HuH-7.5 (cell line): ENCODE data around the gene CDKN1C.

Source experiments
- DNase-seq: peaks from one replicate; pipeline ENCODE4 v3.0.0; 2011; ENCODE audit warnings: low spot score

The CDKN1C gene

DNA sequence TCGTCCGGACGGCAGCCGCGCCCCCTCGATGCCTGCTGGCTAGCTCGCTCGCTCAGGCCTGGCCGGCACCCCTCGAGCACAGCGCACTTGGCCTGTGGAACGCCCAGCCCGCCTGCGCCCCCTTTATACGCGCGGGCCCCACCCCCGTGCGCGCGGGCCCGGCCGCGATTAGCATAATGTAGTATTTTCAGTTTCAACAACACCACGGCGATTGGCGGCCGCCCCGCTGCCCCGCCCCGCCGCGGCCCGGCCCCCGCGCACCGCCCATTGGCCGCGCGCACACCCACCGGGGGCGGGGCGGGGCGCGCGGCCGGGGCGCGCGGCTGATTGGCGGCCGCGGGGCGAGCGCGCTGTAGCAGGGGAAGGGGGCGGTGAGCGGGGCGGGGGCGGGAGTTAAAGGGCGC is at the start of gene CDKN1C:
Gene CDKN1C, minus strand, starts transcription at position 98 of the 404 bp plus-strand sequence. CDS start 319 bp downstream, outside the sequence.
- peak; percentile 86 for DNase-seq

DNA sequence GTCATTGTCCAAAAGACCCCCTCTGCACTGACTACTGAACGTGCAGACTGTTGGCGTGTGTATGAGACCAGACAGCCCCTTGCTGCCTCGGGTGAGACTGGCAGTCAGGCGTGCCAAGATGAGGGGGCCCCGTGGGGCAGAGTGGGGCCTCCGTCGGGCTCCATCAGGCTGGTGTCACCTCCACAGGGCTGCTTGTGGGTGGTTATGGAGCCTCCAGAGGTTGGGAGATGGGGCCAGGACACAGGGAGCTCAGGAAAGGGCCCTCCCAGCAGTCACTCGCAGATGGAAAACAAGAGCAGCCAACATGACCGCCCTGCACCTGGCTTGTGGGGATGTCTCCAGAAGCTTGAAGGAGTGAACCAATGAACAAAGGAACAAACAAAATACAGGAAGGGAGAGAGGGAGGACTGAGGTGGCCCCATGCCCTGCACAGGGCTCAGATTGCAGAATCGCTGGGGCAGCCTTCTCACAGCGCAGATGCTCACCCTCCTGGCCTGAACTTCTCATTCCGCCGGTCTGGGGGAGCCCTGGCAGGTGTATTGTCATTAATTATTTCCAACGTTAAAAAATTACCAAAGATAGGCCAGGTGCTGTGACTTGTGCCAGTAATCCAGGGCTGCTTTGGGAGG is 49.1 kb upstream of the CDKN1C start:
- no peak for DNase-seq

DNA sequence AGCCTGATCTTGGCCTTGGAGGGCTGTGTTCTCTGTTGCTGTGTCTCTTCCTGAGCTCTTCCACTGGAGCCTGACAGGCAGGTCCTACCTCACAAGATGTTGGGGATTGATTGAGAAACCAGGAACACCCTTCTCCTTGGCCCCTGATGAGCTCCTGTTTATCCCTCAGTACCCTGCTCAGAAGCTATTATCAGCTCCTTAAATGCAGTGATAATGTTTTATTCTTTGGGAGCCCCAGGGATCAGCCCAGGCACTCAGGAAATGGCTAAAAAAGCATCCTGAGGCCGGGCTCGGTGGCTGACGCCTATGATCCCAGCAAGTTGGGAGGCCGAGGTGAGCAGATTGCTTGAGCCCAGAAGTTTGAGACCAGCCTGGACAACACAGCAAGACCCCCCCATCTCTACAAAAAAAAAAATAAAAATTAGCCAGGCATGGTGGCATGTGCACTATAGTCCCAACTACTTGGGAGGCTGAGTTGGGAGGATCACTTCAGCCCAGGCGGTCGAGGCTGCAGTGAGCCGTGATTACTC is 48.5 kb upstream of the CDKN1C start:
- no peak for DNase-seq

DNA sequence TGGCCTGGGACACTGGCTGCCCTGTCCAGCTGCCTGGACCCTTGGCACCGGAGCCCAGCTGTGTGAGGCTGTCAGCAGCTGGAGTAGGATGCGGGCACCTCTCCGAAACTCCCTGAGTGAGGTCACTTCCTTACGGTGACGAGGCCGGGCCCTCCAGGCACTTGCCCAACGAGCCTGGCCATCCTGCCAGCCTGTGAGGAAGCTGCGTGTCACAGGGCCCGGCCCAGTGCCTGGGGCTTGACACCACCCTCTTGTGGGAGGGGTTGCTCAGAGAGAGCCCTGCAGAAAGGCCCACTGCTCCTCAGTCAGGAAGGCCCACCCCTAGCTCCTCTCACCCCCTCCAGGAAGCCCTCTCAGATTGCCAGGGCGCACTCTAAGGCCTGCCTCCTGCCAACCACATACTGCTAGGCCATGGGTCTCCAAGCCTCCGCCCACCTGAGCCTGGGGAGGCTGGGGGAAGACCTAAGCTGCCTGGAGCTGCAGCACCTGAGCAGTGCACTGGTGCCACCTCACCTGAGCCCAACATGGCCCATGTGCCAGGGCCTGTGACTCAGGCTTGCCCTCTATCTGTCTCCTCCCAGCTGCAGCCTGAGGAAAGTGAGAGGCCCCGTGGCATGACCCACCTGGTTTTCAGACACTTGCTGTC is 47.9 kb upstream of the CDKN1C start:
- no peak for DNase-seq

DNA sequence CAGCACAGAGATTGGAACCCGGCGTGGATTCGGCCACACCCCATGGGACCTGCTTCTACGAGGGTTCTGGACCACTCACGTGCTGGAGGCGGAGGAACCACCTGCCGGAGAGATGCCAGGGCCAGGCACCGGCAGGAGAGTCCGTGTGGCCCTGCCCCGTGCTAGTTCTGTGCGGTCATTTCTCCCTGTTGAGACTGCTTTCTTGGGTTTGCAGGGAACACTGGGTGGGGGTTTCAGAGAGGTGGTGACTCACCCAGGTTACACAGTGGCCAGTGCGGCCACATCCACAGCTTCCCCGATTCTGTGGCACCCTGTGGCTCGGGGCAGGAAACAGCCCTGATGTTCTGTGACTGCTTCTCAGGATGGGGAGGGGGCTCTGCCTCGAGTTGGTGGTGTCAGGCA is 47.3 kb upstream of the CDKN1C start:
- DNase-seq = no peak

DNA sequence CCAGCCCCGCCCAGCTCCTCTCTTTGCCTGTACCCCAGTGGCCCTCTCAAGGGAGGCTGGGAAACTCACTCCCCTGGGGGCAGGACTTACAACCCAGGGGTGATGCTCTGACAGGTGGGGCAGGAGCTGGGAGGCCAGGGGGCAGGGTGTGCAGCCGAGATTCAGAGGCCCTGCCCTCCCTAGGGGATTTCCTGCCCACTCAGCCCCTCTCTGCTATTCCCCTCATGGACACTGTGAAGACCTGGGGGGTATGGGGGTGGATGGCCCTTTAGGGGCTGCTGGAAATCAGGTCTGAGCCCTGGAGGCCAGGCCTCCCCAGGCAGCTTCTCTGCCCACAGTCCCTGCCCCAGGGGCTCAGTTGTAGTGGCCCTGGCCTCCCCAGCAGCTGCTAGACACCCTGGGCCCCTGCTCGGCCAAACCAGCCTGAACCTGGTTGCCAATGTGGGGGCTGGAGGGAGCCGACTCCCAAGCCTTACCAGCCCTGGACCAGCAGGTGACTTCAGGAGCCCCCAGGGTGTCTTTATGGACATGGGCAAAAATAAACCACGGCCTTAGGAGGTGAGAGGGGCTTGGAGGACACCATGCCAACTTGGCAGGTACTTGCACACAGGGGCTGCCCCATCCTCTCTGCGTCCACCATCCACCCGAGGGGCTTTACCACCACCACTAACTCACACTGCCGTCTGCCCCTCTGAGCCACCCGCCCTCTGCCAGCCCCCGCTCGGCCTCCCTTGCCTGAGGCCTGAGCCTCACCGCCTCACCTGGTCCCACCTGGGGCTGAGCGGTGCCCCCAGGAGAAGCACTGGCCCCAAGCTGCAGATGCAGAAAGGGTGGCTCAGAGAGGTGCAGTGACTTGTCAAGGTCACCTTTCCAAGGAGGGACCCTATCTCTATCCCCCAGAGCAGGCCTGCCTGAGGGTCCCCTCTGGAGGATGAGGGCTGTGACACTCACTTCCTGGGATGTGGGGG is 46.5 kb upstream of the CDKN1C start:
- DNase-seq = no peak

DNA sequence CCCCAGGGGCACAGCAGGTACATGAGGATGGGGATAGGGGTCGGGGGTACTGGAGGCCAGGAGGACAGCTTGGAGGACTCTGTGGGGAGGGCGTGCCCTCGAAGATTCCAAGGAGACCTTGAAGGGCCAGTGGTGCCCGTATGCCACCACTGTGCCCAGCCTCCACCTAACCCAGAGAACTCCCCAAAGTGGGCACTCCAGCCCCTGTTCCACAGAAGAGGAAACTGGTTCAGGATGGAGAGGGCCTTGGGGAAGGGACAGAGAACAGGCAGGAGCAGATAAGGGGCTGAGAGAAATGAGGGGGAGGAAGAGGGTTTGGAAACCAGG is 45.8 kb upstream of the CDKN1C start:
- no peak for DNase-seq

DNA sequence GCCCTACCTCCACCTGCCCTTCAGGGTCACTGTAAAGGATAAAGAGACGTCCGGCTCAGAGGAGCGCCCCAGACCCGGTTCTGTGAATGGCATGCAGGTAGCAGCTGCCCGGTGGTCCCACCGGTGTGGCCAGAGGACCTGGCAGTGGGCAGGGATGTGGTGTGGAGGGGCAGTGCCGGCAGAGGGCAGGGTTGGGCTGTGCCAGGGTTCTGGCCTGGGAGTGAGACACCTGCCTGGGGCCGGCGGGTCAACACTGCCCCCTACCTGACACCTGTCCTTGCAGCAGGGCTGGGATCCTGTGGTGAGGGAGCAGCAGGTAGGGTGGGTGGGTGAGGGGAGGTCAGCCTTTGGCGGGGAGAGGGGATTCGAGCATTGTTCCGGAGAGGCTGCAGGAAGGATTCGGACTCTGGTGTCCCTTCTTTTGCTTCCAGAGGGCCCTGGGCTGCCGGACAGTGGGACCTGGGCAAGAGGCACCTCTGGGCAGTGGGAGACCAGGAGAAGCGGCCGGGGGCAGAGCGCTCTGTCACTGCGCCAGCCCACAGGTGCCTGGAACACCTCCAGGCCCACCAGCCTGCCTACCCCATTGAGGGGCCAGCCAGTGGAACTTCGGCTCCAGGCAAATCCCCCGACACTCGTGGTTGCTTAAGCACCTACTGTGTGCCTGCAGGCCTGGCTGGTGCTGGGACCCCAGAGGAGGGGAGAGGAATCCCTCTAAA is 45.3 kb upstream of the CDKN1C start:
- peak; percentile 90 for DNase-seq

DNA sequence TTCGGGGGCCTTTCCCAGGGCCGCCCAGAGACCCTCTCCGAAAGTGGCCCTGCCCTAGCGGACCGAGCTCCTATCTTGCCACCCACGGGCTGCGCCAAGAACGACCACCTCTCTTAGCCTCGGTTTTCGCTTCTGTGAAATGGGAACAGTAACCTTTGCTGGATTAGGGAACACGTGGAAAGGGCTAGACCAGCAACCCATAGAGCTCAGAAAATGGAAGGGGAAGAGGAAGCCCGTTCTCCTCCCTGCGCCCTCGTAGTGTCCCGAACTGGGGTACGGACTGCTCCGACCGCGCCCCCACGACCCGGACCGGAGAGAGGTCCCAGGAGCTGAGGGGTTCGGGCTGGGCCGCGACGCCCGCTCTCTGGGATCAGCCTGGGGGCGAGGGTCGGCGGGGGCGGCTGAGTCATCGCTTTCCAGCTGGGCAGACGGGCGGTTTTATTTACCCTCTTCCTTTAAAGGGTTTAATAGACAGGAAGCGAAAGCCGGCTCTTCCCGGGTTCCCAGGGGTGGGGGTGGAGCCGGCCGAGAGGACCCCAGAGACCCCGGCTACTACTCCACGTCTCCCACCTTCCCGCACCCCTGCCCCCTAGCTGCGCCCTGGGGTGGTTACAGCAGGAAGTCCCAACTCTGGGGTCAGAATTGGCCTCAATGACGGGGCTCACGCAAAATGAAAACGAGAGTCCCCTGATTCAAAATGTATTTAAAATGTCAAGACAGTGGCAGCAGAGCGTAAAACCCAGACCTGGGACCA is 44.6 kb upstream of the CDKN1C start:
- peak; percentile 71 for DNase-seq

DNA sequence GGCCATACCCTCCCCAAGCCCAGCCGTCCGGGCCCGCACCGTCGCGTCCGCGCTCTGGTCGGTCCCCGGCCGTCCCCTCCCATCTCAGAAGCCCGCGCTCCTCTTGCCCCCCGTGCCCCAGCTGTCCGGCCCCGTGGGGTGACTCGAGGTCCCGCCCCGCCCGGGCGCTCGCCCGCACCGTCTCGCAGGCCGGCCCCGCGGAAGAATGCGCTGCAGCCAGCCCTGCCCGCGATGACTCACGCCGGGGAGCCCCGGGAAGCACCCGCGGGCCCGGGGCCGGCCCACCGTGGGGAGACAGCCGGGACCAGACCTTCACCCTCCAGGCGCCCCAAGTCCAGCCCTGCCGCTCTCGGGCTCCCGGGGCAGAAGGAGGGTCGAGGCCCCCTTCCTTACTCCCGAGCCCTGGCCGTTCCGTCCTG is 44.0 kb upstream of the CDKN1C start:
- peak; percentile 81 for DNase-seq

DNA sequence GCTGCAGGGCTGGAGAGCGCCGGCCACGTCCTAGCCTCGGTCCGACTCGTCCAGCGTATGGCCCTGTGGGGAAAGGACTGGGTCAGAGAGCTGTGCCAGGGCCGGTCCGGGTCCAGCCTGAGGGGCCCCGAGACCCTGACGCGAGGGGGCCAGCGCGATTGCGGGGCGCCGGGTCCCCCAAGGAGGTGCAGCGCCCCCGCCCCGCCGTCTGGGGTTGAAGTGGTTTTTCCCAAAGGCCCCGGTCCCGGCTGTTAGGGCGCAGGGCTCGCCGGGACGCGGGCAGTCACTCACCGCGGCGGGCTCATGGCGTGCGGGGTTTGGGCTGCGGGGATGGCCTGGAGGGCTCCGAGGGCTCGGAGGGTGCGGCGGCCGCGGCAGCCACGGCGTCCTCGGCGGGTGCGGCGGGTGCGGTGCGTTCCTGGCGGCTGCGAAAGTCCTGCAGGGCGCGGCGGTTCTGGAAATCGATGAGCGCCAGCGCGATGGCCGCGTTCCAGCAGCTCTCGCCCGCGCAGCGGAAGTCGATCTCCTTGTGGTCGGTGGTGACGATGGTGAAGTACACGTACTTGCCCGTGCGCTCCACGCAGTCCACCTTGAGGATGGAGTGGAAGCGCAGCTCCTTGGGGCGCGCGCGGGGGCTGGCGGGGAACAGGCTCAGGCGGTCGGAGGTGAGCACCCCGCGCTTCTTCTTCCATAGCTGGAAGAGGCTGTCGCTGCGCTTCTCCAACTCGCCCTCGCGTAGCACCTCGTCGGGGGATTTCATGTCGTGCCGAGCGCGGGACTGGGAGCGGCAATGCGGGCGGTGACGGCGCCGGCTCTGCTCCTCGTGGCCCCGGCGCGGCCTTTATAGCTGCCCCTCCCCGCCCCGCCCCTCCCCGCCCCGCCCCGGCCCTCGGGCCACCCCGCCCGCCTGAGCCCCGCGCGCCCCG is 43.3 kb upstream of the CDKN1C start, which contains the start of gene PHLDA2:
Gene PHLDA2, minus strand, starts transcription at position 816 of the 926 bp plus-strand sequence. Its CDS starts 56 bp downstream, at position 760.
- DNase-seq = peak; percentile 64

DNA sequence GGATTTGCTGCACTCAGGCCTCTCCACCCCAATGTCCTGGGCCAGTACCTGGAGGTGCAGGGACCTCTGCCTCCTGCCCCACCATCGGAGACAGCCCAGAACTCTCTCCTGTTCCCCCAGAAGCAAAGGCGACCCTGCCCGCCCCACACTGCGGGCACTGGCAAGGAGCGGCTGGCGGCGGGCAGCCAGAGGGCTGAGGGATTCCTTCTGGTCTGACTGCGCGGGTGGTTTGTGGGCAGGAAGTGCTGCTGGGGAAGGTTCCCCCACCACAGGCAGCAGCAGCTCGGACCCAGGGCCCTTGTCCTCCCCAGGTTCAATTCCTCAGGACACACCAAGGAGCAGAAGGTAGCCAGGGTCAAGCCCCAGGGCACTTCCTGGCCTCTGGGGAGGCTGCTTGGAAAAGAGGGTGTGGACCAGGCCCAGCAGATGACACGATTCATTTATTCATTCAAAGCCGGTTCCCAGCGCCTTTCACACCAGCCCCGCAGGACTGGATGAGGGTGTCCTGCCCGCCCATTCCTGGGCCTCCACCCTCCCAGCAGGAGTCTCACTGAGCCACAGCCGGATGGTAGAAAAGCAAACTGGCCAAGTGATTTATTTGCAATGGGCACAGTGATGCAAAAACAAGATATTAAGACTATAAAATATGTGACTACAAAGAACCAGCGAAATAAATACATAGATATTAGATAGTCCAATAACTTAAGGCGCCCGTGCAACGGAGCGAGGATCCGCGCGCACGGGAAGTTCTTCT is 42.5 kb upstream of the CDKN1C start:
- DNase-seq = peak; percentile 69

DNA sequence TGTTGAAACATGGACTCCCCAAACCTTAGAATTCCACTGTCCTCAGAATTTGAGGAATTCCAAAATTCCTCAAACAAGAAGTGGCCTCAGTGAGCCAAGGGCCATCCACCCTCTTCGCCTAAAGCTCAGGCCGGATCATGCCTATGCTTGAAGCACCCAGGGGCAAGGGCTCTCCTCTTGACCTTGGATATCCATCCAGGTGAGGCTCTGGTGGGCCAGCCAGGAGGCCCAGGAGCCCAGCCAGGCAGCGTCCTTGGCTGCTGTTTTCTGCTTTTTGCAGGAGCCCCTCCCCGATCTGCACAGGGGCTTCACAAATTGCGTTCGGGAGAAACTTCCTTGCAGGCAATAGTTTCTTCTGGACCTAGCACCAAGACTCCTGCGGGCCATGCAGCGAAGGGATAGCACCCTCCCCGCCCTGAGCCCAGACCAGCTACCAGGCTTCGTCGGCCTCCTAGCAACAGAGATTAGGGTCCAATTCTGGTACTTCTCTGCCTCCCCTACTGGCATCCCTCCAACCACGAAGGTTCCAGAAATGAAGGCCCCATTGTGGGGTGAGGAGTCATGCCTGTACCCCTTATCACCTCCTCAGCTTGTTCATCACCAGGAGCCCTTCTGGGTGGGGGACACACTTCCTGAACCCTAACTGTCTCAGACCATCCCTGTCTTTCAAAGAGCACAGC is 41.7 kb upstream of the CDKN1C start:
- no peak for DNase-seq

DNA sequence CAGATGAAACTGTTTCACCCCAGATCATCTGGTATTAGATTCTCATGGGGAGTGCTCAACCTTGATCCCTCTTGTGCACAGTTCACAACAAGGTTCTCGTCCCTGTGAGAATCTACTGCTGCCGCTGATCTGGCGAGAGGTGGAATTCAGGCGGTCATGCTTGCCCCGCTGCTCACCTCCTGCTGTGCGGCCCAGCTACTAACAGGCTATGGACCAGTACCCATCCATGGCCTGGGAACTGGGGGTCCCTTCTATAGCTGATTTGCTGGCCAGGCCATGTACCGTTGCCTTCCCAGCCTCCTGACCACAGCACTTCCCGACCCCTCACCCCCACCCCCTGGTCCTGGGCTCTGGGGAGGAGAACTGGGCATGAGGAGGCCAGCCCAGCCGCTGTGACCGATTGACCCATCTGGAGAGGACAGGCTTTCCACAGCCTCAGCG is 41.1 kb upstream of the CDKN1C start:
- no peak for DNase-seq

DNA sequence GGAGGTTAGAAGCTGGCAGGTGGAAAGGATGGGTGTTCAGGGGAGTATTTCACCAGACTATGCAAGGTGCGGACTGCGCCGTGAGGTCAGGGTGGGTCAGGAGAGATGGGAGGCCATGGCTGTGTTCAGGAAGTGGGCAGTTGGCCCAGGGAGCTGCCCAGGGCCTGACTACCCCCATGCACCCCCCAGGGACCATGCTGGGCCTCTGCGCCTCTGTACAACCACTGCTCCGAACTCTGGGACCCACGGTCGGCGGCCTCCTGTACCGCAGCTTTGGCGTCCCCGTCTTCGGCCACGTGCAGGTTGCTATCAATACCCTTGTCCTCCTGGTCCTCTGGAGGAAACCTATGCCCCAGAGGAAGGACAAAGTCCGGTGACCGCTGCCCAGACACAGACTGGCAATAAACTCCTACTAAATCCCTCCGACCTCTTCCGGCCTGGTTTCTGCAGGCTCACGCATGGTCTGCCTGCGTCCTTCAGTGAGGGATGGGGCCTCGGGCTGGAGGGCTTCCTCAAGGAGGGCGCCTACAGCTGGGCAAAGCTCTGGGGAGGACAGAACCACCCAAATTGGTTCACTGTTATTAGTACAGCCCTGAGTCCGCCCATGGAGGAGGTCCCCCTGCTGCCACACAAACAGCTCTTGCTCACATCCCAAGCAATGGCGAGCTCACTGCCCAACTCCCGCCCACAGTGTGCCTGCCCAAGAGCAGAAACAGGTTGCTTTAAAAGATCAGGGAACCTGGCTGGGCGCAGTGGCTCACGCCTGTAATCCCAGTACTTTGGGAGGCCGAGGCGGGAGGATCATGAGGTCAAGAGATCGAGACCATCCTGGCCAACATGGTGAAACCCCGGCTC is 39.5 kb upstream of the CDKN1C start:
- no peak for DNase-seq

DNA sequence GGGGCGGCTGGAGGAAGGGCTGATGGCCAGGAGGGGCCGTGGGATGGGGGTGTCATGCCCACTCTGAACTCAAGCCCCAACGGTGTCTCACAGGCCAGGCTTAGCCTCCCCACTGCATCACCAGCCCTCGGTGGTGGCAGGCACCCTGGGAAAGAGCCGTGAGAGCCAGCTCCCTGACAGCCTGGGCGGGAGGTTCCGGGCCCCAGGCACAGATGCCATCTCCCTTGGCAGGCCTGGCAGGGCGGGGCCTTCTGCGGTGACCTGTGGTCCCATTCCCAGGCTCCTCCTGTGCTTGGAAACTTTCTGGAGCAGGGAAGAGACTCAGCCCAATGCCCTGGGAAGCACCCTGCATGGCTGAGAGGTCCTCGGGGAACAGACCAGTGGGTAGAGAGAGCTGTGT is 38.8 kb upstream of the CDKN1C start:
- no peak for DNase-seq
